GM23338 (cell line): ENCODE data around the gene CTSK. TPM values are rescaled to one million over a fixed set of nuclear protein-coding genes. Genes with fewer than 3 reads are reported as not detected.

ENCODE experiments used
- CREB1 ChIP-seq: fragments of 250-450 bp; sonication (Bioruptor Pico); IDR thresholded peaks from 2 replicates; pipeline ENCODE4 v1.5.0; 2020; ENCODE audit warnings: low read depth, mild to moderate bottlenecking, moderate library complexity
- ETS1 ChIP-seq: IDR thresholded peaks from 2 replicates; pipeline ENCODE4 v1.6.1; 2016; ENCODE audit warnings: antibody characterized with exemption
- EZH2 ChIP-seq: fragments of 200-600 bp; sonication (generic); IDR thresholded peaks from one replicate; pipeline ENCODE4 v1.8.0; 2017; ENCODE audit warnings: antibody characterized with exemption, mild to moderate bottlenecking, low read depth; ENCODE audit not compliant: unreplicated experiment
- EZH2phosphoT487 ChIP-seq: fragments of 200-600 bp; sonication (generic); IDR thresholded peaks from one replicate; pipeline ENCODE4 v1.8.1; 2018; ENCODE audit warnings: antibody characterized with exemption; ENCODE audit not compliant: unreplicated experiment
- NANOG ChIP-seq: IDR thresholded peaks from 2 replicates; pipeline ENCODE4 v1.6.1; 2016; ENCODE audit warnings: antibody characterized with exemption, borderline replicate concordance
- POLR2AphosphoS5 ChIP-seq: IDR thresholded peaks from 2 replicates; pipeline ENCODE4 v1.6.1; 2016; ENCODE audit warnings: antibody characterized with exemption, low read depth
- REST ChIP-seq: IDR thresholded peaks from one replicate; pipeline ENCODE4 v1.6.1; 2018; ENCODE audit warnings: antibody characterized with exemption; ENCODE audit not compliant: unreplicated experiment
- ZNF114 ChIP-seq: fragments of 250-450 bp; sonication (Bioruptor Pico); IDR thresholded peaks from 2 replicates; pipeline ENCODE4 v1.5.0; 2020; ENCODE audit warnings: mild to moderate bottlenecking, moderate library complexity
- ZNF331 ChIP-seq: fragments of 250-450 bp; sonication (Bioruptor Pico); IDR thresholded peaks from 2 replicates; pipeline ENCODE4 v1.5.0; 2020; ENCODE audit warnings: low read depth, mild to moderate bottlenecking, moderate library complexity
- ZNF462 ChIP-seq: fragments of 250-450 bp; sonication (Bioruptor Pico); IDR thresholded peaks from 2 replicates; pipeline ENCODE4 v1.5.0; 2020; ENCODE audit warnings: mild to moderate bottlenecking, moderate library complexity
- polyA plus RNA-seq: library from polyadenylated mRNA; unstranded; fragments of >200 nt; fragmentation: Nextera tagmentation; extraction: Ambion mirVana; gene quantifications from 2 replicates; pipeline ENCODE4 v1.2.1, GENCODE V29; 2016
- total RNA-seq: library from RNA; depleted of rRNA; stranded (reverse); fragments of >200 nt; shearing (Covaris generic); gene quantifications from 2 replicates; pipeline ENCODE4 v1.2.3, GENCODE V29; 2014

The CTSK gene
- total and polyA plus RNA-seq, 2 experiments from 2014 or later: 2.8 to 3.3 TPM

GRCh38 chr1:150826299-150826698, 18.2 kb upstream of the CTSK start (continued):
- TF ChIP-seq ZNF462 (no peak), EZH2 (no peak), REST (no peak), NANOG (no peak), ZNF114 (CRISPR knock-in tag) (no peak), EZH2phosphoT487 (no peak), CREB1 (CRISPR knock-in tag) (no peak), POLR2AphosphoS5 (no peak), ETS1 (no peak), ZNF331 (CRISPR knock-in tag) (no peak)
